ENCODE measurements around the gene TEN1.
A peak's percentile ranks its signal among the peaks of the same experiment; 100 is the strongest.
"Not testable (repeated sequence)": the region's sequence is repeated elsewhere in the genome, so short reads cannot be mapped to it uniquely, and the experiment has no call there.

TEN1 gene, protein sequence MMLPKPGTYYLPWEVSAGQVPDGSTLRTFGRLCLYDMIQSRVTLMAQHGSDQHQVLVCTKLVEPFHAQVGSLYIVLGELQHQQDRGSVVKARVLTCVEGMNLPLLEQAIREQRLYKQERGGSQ

DNA sequence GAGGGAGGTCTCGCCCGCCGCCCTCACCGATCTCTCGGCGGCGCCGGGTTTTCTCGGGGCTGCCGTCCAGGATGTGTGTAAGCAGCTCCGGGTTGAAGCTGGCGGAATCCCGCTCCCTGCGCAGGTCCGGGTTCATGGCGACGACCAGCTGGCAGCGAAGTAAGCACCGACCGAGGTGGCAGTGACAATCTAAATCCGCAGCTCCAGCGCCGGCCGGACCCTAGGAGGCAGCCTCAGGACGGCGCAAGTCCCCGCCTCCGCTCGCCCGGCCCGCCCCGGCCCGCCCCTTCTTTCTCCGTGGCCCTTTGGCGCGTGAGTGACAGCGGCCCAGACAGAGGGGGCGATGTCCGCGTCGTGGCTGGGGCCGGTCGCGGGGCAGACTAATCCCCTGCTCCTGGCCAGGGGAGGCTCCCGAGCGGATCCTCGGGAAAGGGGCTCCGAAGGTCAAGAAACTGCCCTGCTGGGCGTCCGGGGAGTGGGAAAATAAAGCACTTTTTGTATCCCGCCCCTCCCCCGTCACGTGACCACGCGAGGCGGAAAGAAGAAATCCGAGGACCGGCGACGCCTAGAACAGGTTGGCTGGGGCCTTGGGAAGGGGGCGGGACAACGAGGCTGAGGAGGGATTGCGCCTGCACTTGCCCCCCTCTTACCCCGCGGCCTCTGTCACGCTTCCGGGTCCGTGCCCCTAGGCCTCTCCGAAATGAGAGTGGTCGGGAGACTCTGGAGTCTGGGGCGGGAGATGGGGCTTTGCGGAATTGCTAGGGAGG, at the start of gene TEN1, which contains the start of gene ACOX1:
Gene TEN1 (plus strand): TSS at position 303 of the 767 bp plus-strand sequence. CDS start 6,953 bp downstream, outside the sequence.
Gene ACOX1 (minus strand): TSS at position 229 of the 767 bp plus-strand sequence. CDS start 93 bp downstream, at position 136.
- DNase-seq (ENCODE audit: low spot score) = peak; percentile 95

DNA sequence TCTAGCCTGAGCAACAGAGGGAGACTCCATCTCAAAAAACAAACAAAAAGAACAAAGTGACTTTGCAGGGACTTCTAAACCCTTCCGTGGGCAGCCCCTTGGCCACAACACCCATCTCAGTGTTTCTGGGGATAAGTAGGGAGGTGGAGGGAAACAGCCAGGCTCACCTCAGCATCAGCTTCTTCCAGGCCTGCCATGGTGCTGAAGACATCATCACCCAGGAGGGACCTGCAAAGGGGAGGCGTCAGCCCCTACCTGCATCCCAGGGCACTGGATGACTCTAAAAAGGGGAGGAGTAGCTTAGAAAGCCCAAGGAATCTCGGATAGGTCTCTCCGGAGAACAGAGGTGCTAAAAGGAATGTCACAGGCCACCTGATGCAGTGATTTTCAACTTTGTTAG, 48.0 kb upstream of the TEN1 start:
- DNase-seq (ENCODE audit: low spot score) = no peak

DNA sequence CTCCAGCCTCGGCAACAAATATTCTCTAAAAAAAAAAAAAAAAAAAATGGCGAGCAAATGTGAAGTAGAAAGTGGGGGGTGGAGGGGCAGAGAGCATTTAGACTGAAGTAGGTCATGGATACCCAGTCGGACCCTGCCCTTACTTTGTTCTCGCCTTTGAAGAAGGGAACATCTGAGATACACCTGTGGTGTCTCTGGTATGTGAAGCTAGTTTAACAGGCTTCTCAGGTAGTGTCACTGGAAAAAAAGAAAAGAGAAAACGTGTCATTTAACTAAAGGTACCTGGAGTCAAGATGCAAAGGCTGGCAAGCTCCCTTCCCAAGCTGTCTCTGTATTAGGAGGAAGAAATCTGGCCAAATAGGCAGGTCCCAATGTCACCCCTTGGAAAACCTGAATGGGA, 46.2 kb upstream of the TEN1 start:
- no peak for DNase-seq (ENCODE audit: low spot score)

DNA sequence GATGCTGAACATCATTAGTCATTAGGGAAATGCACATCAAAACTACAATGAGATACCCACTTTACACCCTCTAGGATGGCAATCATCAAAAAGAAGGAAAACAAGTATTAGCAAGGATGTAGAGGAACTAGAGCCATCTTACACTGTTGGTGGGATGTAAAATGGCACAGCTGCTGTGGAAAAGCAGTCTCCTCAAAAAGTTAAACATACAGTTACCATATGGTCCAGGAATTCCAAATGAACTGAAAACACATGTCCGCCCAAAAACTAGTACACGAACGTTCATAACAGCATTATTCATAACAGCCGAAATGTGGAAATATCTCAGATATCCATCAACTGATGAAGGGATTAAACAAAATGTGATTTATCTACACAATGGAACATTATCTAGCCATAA, 45.2 kb upstream of the TEN1 start:
- DNase-seq (ENCODE audit: low spot score) = no peak

DNA sequence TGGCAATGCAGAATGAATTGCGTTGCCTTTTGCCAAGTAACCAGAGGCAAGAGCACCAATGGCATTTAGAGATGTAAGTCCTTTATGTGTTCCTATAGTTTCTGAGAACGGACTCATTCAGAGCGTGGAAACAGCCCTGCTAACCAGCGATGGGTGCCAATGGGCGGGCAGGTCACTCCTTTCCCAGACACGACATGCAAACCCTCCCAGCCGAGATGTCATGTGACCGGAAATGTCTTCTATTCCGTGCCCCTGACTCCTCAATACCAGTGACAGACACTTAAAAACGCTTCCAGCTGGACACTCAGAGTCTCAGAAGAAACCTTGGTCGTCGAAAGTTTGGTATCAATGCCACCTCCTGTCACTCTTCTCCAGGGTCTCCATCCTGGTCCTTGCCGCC, 41.4 kb upstream of the TEN1 start:
- no peak for DNase-seq (ENCODE audit: low spot score)

DNA sequence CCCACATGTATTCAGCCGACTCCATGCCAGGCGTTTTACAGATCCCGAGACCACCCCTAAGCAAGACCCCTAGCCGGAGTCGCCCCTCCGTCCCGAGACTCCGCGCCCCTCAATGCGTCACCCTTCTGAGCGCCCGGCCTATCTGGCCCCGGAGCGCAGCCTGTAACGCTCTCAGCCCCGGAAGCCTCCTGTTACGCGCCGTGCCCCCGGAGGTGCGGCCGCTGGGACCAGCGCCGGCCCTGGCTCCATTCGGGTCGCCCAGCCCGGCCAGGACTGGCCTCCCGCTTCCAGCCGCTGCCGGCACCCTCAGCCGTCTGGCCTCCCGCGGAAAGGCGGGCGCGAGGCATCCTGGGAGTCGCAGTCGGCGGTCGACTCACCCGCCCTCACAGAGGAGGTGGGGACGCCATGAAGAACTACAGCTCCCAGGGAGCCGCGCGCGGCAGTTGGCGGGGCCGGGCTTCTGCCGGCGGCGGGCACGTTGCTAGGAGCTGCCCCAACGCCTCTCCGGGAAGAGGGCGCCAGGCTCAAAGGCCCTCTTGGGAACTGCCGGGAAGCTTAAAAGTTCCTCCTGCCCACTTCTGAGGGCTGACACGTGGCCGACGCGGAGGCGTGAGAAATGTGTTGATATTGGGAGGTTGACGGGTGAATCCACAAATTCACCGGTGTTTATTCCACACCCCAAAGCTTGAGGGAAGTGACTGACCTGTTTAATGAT, 38.2 kb upstream of the TEN1 start, which contains the start of gene FBF1:
Gene FBF1 (minus strand): TSS at position 316 of the 715 bp plus-strand sequence. CDS start 2,893 bp downstream, outside the sequence.
- peak; percentile 91 for DNase-seq (ENCODE audit: low spot score)

DNA sequence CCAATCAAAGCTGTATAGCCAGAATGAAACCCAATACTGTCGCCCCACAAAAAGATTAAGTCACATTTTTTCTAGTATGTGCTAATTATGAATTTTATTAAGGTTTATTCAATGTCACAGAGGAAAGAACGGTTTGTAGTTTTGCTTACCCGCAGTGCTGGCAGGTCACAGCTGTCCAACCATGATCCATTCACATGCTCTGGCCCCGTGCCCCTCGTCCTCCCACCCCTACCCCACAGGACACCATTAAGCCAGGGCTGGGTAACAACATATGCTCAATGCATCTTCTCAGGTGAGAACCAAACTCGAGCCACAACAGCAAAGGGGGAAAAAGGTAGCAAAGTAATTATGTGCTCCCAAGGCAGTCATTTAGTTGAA, 37.6 kb upstream of the TEN1 start:
- no peak for DNase-seq (ENCODE audit: low spot score)

DNA sequence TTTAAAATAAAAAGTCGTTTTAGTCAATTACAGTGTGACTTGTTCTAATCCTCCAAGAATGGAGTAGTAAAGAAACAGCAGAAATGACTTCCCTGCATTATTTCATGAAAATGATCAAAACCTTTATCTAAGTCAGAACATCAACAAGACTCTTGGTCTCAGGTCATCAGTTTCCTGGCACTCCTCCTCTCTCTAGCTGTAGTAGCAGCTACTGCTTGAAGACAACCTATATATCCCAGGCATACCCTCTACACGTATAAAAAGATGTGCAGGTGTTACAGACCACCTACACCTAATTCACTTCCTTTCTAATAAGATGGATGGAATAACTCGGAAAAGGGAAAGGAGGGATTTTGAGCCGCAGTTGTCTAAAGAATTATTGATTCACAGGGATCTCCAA, 36.6 kb upstream of the TEN1 start:
- no peak for DNase-seq (ENCODE audit: low spot score)

DNA sequence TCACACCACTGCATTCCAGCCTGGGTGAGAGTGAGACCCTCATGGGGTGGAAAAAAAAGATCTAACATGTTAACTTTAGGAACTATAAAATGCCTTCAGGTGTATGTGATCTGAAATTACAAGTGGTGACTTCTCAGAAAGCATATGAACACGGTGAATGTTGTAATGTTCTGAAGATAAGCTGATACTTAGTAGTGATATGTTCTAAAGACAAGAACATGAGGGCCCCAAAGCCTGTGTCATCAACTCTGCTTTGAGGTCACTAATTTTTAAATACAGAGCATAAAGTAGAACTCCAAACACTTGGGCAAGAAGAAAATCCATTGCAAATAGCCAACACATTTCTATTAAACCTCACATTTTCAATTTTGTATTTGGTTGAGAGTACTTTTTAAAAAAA, 35.5 kb upstream of the TEN1 start:
- no peak for DNase-seq (ENCODE audit: low spot score)

DNA sequence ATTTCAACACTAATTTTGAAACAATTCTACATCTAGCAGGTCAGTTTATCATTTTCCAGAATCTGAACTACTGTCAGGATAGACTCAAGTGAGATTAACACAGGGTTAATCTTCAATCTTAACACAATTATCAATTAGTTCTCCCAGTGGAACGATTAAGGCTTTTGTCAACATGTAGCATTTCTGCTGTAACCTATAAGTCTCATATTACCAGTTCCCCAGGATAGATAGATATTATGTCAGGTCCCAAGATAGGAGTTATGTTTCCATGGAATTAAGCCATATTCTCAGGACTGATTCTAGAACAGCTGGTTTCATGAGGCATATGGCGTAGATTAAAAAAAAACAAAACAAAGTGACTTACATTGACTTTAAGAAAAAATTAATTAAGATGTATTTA, 33.8 kb upstream of the TEN1 start:
- no peak for DNase-seq (ENCODE audit: low spot score)

DNA sequence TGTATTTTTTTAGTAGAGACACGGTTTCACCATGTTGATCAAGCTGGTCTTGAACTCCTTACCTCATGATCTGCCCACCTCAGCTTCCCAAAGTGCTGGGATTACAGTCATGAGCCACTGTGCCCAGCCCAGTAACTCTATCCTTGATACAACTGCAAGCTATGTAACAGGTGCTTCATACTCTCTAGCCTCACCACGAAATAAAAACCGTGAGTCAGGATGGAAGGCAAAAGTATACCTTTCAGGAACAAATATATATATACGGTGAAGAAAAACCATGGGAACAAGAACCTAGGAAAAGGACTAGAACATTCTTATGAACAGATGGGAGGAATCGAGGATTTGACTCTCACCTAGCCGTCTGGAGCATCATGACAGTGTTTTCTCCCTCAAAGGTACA, 28.6 kb upstream of the TEN1 start:
- DNase-seq (ENCODE audit: low spot score) = no peak

DNA sequence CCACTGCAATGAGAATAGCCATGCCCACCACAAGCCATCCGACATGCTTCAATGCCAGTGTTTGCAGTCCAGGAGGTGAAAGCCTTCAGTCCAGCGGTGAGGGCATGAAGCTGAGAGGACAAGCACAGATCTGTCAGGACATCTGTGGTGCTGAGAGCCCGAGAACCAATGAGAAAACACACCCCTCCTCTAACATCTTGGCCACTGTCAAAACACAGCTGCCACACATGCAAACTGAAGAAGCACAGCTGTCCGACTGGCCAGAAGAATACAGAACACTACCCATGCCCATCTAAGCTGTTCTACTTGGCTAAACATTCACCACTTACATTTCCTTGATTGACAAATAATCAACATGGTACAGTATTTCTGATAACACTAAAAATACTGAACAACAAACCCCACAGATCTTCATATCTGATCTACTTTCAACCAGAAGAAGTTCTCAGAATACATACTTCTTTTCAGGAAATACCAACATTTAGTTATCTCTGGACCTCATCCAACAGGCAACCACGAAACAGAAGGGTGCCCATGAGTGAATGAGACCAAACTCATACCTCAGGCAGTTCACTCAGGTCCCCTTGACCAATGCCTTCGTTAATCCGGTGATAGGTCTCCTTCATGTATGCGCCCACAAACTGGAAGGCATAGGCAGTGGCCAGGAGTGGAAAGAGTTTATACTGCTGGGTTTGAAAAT, 28.0 kb upstream of the TEN1 start:
- DNase-seq (ENCODE audit: low spot score) = no peak

DNA sequence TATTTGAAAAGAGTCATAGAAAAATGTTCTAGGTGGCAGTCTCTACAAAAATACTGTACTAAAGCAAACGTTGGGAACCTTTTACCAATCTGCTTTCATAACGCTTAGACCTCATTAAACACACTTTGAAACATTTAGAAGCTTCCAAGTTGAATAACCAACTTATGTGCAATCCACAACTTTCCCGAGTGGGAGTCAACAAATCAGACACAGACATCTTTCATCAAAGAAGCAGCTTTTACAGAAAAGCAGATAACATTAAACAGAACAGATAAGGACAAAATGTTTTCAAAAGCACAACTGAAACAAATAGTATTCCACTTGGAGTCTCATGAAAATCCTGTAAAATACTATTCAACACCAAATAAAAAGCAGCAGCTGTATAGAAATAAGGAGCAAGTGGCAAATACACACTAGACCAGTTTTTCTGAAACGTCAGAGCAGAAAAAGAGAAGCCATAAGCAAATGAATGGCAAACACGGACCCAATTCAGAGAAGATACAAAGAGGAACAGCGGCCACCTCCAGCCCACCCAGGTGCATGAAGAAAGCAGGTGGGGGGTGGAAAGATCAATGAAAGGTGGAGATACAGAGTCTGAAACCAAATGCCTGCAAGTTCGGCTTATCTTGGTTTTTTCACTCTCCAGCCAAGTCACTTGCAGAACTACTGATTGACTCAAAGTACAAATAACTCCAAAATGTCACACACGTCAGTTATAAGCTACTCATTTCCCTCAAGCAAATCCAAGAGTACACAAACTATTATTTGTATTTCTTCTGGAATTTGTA, 19.8 kb upstream of the TEN1 start:
- no peak for DNase-seq (ENCODE audit: low spot score)

DNA sequence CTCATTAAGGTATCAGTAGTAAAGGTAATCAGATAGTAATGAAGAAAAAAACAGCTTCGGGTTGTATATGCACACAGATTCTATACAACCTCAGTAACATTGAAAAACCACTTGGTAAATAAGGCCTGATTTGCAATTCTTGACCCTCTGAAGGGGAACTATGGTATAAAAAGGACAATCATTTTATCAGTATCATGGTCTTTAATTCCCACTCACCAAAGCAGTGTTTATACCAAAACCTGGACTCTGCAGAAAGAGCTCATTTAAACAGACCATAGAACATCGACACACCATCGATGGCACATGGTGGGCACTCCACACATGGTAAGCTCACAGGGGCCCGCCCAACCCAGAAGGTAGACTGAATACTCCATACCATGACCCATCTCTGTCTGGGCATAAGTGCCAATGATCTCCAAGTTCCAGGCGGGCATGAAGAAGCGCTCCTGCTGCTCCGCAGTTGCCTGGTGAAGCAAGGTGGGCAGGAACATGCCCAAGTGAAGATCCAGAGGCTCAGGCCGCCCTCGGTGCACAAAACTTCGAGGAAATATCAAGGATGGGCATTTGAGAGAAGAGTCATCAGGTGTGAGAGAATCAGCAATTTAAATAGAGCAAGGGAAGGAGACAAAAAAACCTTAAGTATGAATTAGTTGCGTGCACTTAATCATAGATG, 19.1 kb upstream of the TEN1 start:
- no peak for DNase-seq (ENCODE audit: low spot score)

DNA sequence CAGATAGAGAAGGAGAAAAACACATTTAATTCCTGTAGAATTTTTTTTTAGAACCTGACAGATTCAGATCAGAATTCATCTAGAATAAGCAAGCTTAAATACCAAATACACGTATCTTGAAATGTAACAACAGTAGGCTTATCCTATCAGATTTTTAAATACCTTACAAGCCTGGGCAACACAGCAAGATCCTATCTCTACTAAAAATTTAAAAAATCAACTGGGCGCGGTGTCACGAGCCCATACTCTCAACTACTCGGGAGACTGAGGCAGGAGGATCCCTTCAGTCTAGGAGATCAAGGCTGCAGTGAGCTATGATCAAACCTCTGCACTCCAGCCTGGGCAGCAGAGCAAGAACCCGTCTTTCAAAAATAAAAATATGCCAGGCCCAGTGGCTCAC, 13.6 kb upstream of the TEN1 start:
- no peak for DNase-seq (ENCODE audit: low spot score)

DNA sequence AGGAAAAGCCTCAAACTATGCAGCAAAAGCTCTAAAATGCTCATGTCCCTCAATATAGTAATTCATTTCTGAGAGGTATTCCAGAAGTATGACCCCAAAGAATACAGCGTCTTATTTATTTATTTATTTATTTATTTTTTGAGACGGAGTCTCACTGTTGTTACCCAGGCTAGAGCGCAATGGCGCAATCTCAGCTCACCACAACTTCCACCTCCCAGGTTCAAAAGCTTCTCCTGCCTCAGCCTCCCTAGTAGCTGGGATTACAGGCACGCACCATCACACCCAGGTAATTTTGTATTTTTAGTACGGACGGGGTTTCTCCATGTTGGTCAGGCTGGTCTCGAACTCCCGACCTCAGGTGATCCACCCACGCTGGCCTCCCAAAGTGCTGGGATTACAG, 10.0 kb upstream of the TEN1 start:
- not testable (repeated sequence) for DNase-seq (ENCODE audit: low spot score)

DNA sequence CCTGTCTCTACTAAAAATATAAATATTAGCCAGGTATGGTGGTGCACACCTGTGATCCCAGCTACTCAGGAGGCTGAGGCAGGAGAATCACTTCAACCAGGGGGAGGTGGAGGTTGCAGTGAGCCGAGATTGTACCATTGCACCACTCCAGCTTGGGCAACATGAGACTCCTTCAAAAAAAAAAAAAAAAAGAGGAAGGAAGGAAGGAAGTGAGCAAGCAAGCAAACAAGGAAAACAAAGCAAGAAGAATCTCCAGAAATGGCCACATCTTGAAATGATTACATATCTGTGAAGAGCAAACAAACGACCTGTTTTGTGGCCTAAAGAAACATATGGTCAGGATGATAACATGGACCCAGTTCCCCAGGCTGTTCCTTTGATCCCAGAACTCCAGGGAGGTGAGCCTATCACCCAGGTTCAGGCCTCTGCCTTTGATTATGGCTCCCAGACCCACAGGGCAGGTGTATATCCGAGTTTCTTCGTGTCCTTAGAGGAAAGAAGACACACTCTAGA, 9.0 kb upstream of the TEN1 start:
- peak; percentile 57 for DNase-seq (ENCODE audit: low spot score)

DNA sequence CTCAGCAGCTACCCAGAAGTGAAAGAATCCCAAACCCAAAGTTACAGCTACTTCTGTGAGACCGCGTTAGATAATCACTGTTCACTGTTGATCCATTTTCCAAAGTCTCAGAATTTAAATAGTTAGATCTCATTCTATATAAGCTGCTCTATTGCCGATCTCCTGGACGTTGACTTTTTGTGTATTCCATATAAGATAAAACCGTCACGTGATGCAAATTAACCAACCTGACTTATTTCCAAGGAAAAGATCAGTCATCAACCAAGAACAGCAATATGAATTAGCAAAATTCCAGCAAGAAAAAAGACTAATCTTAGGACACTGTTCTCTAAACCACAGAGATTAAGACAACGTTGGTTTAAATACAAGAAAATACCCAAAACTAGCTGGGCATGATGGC, 8.4 kb upstream of the TEN1 start:
- DNase-seq (ENCODE audit: low spot score) = no peak

DNA sequence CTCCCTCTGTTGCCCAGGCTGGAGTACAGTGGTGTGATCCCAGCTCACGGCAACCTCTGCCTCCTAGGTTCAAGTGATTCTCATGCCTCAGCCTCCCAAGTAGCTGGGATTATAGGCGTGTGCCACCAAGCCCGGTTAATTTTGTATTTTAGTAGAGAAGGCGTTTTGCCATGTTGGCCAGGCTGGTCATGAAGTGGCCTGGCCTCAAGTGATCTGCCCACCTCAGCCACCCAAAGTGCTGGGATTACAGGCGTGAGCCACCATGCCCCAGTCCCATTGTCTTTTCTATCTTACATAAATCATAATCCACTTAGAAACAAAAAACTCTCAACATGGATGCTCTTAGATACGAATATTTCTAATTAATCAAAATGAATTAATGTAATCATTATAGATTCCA, 3.9 kb upstream of the TEN1 start:
- not testable (repeated sequence) for DNase-seq (ENCODE audit: low spot score)

DNA sequence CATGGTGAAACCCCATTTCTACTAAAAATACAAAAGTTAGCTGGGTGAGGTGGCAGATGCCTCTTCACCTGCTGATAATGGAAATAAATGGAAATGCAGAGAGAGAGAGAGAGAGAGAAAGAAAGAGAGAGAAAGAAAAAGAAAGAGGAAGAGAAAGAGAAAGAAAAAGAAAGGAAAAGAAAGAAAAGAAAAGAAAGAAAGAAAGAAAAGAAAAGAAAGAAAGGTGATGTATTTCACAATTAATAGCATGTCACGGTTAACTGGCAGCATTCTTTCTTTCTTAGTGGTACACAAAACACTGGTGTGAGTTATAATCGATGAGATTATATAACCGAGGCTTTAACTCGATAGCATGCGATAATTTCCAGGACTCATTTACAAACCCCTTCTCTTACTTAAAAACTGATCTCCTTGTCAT, 3.3 kb upstream of the TEN1 start:
- no peak for DNase-seq (ENCODE audit: low spot score)
